Stimulated activated CD4-positive, alpha-beta T cell treated with anti-CD3 and anti-CD28 coated beads, Interleukin-15, amount 100 ng/mL, for 48 hours (primary cell): ENCODE measurements around the gene NPTX2.

Source experiments
- DNase-seq, 2 donors: peaks; one replicate each; pipeline ENCODE4 v3.0.0-alpha.2; 2020; ENCODE audit warnings: low read depth in 2 of 2

NPTX2 gene

GRCh38 chr7:98654524-98655272, 37.6 kb downstream of the NPTX2 start:
- DNase-seq: no peak

- DNase-seq: no peak
Measured at GRCh38 chr7:98655611-98656010, 38.5 kb downstream of the NPTX2 start.

- no peak for DNase-seq
Measured at GRCh38 chr7:98656899-98657298, 39.8 kb downstream of the NPTX2 start.

- no peak for DNase-seq
Measured at GRCh38 chr7:98657736-98658135, 40.7 kb downstream of the NPTX2 start.

GRCh38 chr7:98659756-98660155, 42.7 kb downstream of the NPTX2 start:
- no peak for DNase-seq

- no peak for DNase-seq
Measured at GRCh38 chr7:98661607-98662006, 44.5 kb downstream of the NPTX2 start.

- no peak for DNase-seq
Measured at GRCh38 chr7:98662289-98662688, 45.2 kb downstream of the NPTX2 start.

- no peak for DNase-seq
Measured at GRCh38 chr7:98664882-98665281, 47.8 kb downstream of the NPTX2 start.

- no peak for DNase-seq
Measured at GRCh38 chr7:98668255-98668654, 51.2 kb downstream of the NPTX2 start.

GRCh38 chr7:98669329-98670000, 52.4 kb downstream of the NPTX2 start:
- no peak for DNase-seq

GRCh38 chr7:98670186-98670585, 53.1 kb downstream of the NPTX2 start:
- DNase-seq: no peak

- no peak for DNase-seq
Measured at GRCh38 chr7:98671733-98672331, 54.7 kb downstream of the NPTX2 start.

GRCh38 chr7:98674461-98674860, 57.4 kb downstream of the NPTX2 start:
- no peak for DNase-seq

GRCh38 chr7:98674881-98675280, 57.8 kb downstream of the NPTX2 start:
- DNase-seq: no peak

GRCh38 chr7:98678215-98678614, 61.1 kb downstream of the NPTX2 start:
- DNase-seq: no peak
